ENCODE measurements around the gene SMAGP.
"Not testable (repeated sequence)": the region's sequence is repeated elsewhere in the genome, so short reads cannot be mapped to it uniquely, and the experiment has no call there.

Gene SMAGP

DNA sequence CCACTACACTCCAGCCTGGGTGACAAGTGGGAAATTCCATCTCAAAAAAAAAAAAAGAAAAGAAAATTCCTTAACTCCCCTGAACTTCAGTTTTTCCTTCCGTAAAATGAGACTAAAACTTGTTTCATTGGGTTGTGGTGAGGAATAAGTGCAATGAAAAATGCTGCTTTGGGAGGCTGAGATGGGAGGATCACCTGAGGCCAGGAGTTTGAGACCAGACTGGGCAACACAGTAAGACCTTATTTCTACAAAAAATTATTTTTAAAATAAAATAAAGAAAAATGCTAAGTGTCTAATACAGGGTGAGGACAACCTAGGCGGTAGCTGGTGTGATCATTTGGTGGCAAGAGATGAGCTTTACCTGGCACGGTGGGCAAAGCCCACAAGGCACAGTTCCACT lies 6.9 kb downstream of the SMAGP start:
- WGBS, 2 donors (ENCODE audit: extremely low coverage in 2 of 2, insufficient read length in 2 of 2, insufficient replicate concordance in 1 of 2), result no CpG with 5 or more reads among the region's 3 CpGs
- H3K9me3 ChIP-seq (replicated peaks in 1 of 2; ENCODE audit: control insufficient read depth in 2 of 2, insufficient read depth in 1 of 2, low read depth in 1 of 2, low read length in 2 of 2), result no peaks in the 10 kb centered on the region
- no peak overlapping the region for H3K4me2 ChIP-seq (ENCODE audit: insufficient read depth, low read length, poor library complexity, severe bottlenecking)
- H2AFZ ChIP-seq (ENCODE audit: low read length), result no peak overlapping the region
- no peaks in the 10 kb centered on the region for H3K79me1 ChIP-seq (ENCODE audit: low read depth, low read length)
- no peak for DNase-seq (ENCODE audit: low spot score)
- no peak overlapping the region for H2BK5ac ChIP-seq (ENCODE audit: low read length)
- H3K9ac ChIP-seq (ENCODE audit: low read depth, low read length, poor library complexity), result no peak overlapping the region
- no peak overlapping the region for H4K8ac ChIP-seq (ENCODE audit: low read depth, low read length)
- no peak overlapping the region for H3K18ac ChIP-seq (ENCODE audit: low read length)
- no peaks in the 10 kb centered on the region for H3K4me1 ChIP-seq (ENCODE audit: control insufficient read depth in 2 of 2, insufficient read depth in 1 of 2, low read depth in 1 of 2, low read length in 2 of 2)
- H2BK12ac ChIP-seq (ENCODE audit: low read length), result no peak overlapping the region
- no peak overlapping the region for H2AK5ac ChIP-seq (ENCODE audit: low read depth, low read length)
- H2BK15ac ChIP-seq (ENCODE audit: low read length), result no peak overlapping the region
- no peak overlapping the region for H2BK120ac ChIP-seq (ENCODE audit: low read depth, low read length)
- H3K27ac ChIP-seq (replicated peaks; ENCODE audit: low read length), result no peak overlapping the region
- H3K14ac ChIP-seq (ENCODE audit: low read length), result no peak overlapping the region
- no peak overlapping the region for H3K4ac ChIP-seq (ENCODE audit: low read length)
- H3K36me3 ChIP-seq (replicated peaks in 1 of 2; ENCODE audit: control insufficient read depth in 2 of 2, insufficient read depth in 2 of 2, low read length in 2 of 2), result no peaks in the 10 kb centered on the region
- no peak overlapping the region for H4K91ac ChIP-seq (ENCODE audit: low read depth, low read length, poor library complexity)
- no peak overlapping the region for H3K4me3 ChIP-seq (ENCODE audit: low read length in 2 of 2)
- no peak overlapping the region for H3K23ac ChIP-seq (ENCODE audit: low read depth, low read length, poor library complexity)
- H3K27me3 ChIP-seq (ENCODE audit: control insufficient read depth in 3 of 3, insufficient read depth in 3 of 3, low read depth in 1 of 3, low read length in 3 of 3), result peaks cover 0 to 11% (median 0%) of the 10 kb centered on the region in 3 experiments

DNA sequence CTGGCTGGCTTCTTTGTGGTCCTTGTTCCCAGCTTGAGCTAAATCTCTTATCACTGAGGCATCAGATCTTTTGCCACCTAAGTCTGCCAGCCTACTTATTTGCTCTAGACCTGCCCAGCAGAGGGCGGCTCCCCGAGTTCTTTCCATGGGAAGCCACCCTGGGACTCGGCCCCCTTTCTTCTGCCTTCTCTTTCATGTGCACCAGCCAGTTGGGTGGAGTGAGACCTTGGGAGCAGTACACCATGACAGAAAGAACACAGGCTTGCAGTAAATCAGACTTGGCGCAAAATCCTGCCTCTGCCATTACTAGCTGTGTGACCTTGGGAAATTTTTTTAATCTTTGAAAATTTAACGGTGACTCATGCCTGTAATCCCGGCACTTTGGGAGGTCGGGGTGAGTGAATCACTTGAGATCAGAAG lies 7.4 kb downstream of the SMAGP start:
- no peak overlapping the region for H2BK5ac ChIP-seq (ENCODE audit: low read length)
- no peak overlapping the region for H3K4me3 ChIP-seq (ENCODE audit: low read length in 2 of 2)
- no peak overlapping the region for H2BK12ac ChIP-seq (ENCODE audit: low read length)
- H3K4ac ChIP-seq (ENCODE audit: low read length), result no peak overlapping the region
- H3K9ac ChIP-seq (ENCODE audit: low read depth, low read length, poor library complexity), result no peak overlapping the region
- WGBS, 2 donors (ENCODE audit: extremely low coverage in 2 of 2, insufficient read length in 2 of 2, insufficient replicate concordance in 1 of 2), result no CpG with 5 or more reads among the region's 7 CpGs
- peaks cover 0 to 5% (median 0%) of the 10 kb centered on the region in 3 experiments for H3K27me3 ChIP-seq (ENCODE audit: control insufficient read depth in 3 of 3, insufficient read depth in 3 of 3, low read depth in 1 of 3, low read length in 3 of 3)
- H2BK120ac ChIP-seq (ENCODE audit: low read depth, low read length), result no peak overlapping the region
- H4K91ac ChIP-seq (ENCODE audit: low read depth, low read length, poor library complexity), result no peak overlapping the region
- H2AFZ ChIP-seq (ENCODE audit: low read length), result no peak overlapping the region
- no peak overlapping the region for H3K18ac ChIP-seq (ENCODE audit: low read length)
- no peak overlapping the region for H3K27ac ChIP-seq (replicated peaks; ENCODE audit: low read length)
- H3K79me1 ChIP-seq (ENCODE audit: low read depth, low read length), result no peaks in the 10 kb centered on the region
- H4K8ac ChIP-seq (ENCODE audit: low read depth, low read length), result no peak overlapping the region
- DNase-seq (ENCODE audit: low spot score), result no peak
- no peak overlapping the region for H3K14ac ChIP-seq (ENCODE audit: low read length)
- no peak overlapping the region for H3K23ac ChIP-seq (ENCODE audit: low read depth, low read length, poor library complexity)
- H2AK5ac ChIP-seq (ENCODE audit: low read depth, low read length), result no peak overlapping the region
- no peaks in the 10 kb centered on the region for H3K4me1 ChIP-seq (ENCODE audit: control insufficient read depth in 2 of 2, insufficient read depth in 1 of 2, low read depth in 1 of 2, low read length in 2 of 2)
- H2BK15ac ChIP-seq (ENCODE audit: low read length), result no peak overlapping the region
- no peaks in the 10 kb centered on the region for H3K9me3 ChIP-seq (replicated peaks in 1 of 2; ENCODE audit: control insufficient read depth in 2 of 2, insufficient read depth in 1 of 2, low read depth in 1 of 2, low read length in 2 of 2)
- no peaks in the 10 kb centered on the region for H3K36me3 ChIP-seq (replicated peaks in 1 of 2; ENCODE audit: control insufficient read depth in 2 of 2, insufficient read depth in 2 of 2, low read length in 2 of 2)
- H3K4me2 ChIP-seq (ENCODE audit: insufficient read depth, low read length, poor library complexity, severe bottlenecking), result no peak overlapping the region

DNA sequence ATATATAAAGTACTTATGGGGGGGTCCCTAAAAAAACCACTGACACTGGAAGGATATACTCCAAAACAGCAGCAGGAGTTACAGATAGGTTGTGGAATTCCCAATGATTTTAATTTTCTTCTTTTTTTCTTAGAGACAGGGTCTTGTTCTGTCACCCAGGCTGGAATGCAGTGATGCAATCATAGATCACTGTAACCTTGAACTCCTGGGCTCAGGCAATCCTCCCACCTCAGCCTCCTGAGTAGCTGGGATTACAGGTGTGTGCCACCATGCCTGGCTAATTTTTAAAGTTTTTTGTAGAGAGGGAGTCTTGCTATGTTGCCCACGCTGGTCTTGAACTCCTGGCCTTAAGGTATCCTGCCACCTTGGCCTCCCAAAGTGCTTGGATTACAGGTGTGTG lies 10.6 kb downstream of the SMAGP start:
- not testable (repeated sequence) for H3K18ac ChIP-seq (ENCODE audit: low read length); H2BK12ac ChIP-seq (ENCODE audit: low read length); H2BK5ac ChIP-seq (ENCODE audit: low read length); H3K4me1 ChIP-seq (ENCODE audit: control insufficient read depth in 2 of 2, insufficient read depth in 1 of 2, low read depth in 1 of 2, low read length in 2 of 2); H2BK15ac ChIP-seq (ENCODE audit: low read length); H3K27me3 ChIP-seq (ENCODE audit: control insufficient read depth in 3 of 3, insufficient read depth in 3 of 3, low read depth in 1 of 3, low read length in 3 of 3); H3K4me3 ChIP-seq (ENCODE audit: low read length in 2 of 2); H3K23ac ChIP-seq (ENCODE audit: low read depth, low read length, poor library complexity); H3K27ac ChIP-seq (replicated peaks; ENCODE audit: low read length); H3K79me1 ChIP-seq (ENCODE audit: low read depth, low read length); H3K9ac ChIP-seq (ENCODE audit: low read depth, low read length, poor library complexity); H2AFZ ChIP-seq (ENCODE audit: low read length); H3K36me3 ChIP-seq (replicated peaks in 1 of 2; ENCODE audit: control insufficient read depth in 2 of 2, insufficient read depth in 2 of 2, low read length in 2 of 2); H2BK120ac ChIP-seq (ENCODE audit: low read depth, low read length); H4K8ac ChIP-seq (ENCODE audit: low read depth, low read length); H3K4ac ChIP-seq (ENCODE audit: low read length); H3K14ac ChIP-seq (ENCODE audit: low read length); H3K4me2 ChIP-seq (ENCODE audit: insufficient read depth, low read length, poor library complexity, severe bottlenecking); H3K9me3 ChIP-seq (replicated peaks in 1 of 2; ENCODE audit: control insufficient read depth in 2 of 2, insufficient read depth in 1 of 2, low read depth in 1 of 2, low read length in 2 of 2); DNase-seq (ENCODE audit: low spot score); H2AK5ac ChIP-seq (ENCODE audit: low read depth, low read length); H4K91ac ChIP-seq (ENCODE audit: low read depth, low read length, poor library complexity)
- WGBS, 2 donors (ENCODE audit: extremely low coverage in 2 of 2, insufficient read length in 2 of 2, insufficient replicate concordance in 1 of 2), result no CpG with 5 or more reads among the region's 1 CpG

DNA sequence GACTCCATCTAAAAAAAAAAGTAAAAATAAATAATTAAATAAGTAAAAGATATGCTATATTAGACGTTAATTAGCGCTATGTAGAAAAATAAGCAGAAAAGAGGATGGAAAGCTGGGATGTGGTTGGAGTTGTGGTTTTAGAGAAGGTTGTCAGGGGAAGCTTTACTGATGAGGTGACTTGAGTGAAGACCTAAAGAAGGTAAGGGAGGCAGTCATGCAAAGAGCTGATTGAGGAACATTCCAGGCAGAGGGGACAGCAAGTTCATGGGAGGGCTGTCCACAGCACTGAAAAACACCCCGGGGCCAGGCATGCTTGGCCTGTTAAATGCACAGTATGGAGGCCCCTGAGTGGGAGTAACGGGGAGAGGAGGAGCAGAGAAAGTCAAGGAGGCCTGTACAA lies 15.7 kb downstream of the SMAGP start:
- DNase-seq (ENCODE audit: low spot score), result no peak
- Histone ChIP-seq H3K79me1 (ENCODE audit: low read depth, low read length) (no peaks in the 10 kb centered on the region), H2BK15ac (ENCODE audit: low read length) (no peak overlapping the region), H2AFZ (ENCODE audit: low read length) (no peak overlapping the region), H3K18ac (ENCODE audit: low read length) (no peak overlapping the region), H3K9ac (ENCODE audit: low read depth, low read length, poor library complexity) (no peak overlapping the region), H3K27me3 (ENCODE audit: control insufficient read depth in 3 of 3, insufficient read depth in 3 of 3, low read depth in 1 of 3, low read length in 3 of 3) (no peaks in the 10 kb centered on the region), H3K4me2 (ENCODE audit: insufficient read depth, low read length, poor library complexity, severe bottlenecking) (no peak overlapping the region), H2BK5ac (ENCODE audit: low read length) (no peak overlapping the region), H3K9me3 (replicated peaks in 1 of 2; ENCODE audit: control insufficient read depth in 2 of 2, insufficient read depth in 1 of 2, low read depth in 1 of 2, low read length in 2 of 2) (no peaks in the 10 kb centered on the region), H4K8ac (ENCODE audit: low read depth, low read length) (no peak overlapping the region), H3K4me1 (ENCODE audit: control insufficient read depth in 2 of 2, insufficient read depth in 1 of 2, low read depth in 1 of 2, low read length in 2 of 2) (no peaks in the 10 kb centered on the region), H3K23ac (ENCODE audit: low read depth, low read length, poor library complexity) (no peak overlapping the region), H3K4ac (ENCODE audit: low read length) (no peak overlapping the region), H2BK12ac (ENCODE audit: low read length) (no peak overlapping the region), H3K36me3 (replicated peaks in 1 of 2; ENCODE audit: control insufficient read depth in 2 of 2, insufficient read depth in 2 of 2, low read length in 2 of 2) (no peaks in the 10 kb centered on the region), H3K4me3 (ENCODE audit: low read length in 2 of 2) (peak overlapping the region in 1 of 2 donors; percentile 34), H3K27ac (replicated peaks; ENCODE audit: low read length) (no peak overlapping the region), H4K91ac (ENCODE audit: low read depth, low read length, poor library complexity) (no peak overlapping the region), H2AK5ac (ENCODE audit: low read depth, low read length) (no peak overlapping the region), H3K14ac (ENCODE audit: low read length) (no peak overlapping the region), H2BK120ac (ENCODE audit: low read depth, low read length) (no peak overlapping the region)
- 100% methylated on average over 2 of the region's 4 CpGs; no CpG with 5 or more reads in 1 of the 2 donors for WGBS, 2 donors (ENCODE audit: extremely low coverage in 2 of 2, insufficient read length in 2 of 2, insufficient replicate concordance in 1 of 2)

Data from neuronal stem cell (in vitro differentiated cells).